ENCODE data around the gene KANSL1.

Gene KANSL1

GRCh38 chr17:46110219-46110618 lies 83.0 kb downstream of the KANSL1 start:
- Histone ChIP-seq H3K4me1 (ENCODE audit: control insufficient read depth, low read length) (peaks cover 19% of the 10 kb centered on the region), H3K4me2 (ENCODE audit: low read length) (no peak overlapping the region), H3K9me3 (ENCODE audit: control insufficient read depth, insufficient read depth, low read length) (no peaks in the 10 kb centered on the region), H3K9me2 (replicated peaks; ENCODE audit: control insufficient read depth, low read length) (no peaks in the 10 kb centered on the region), H3F3A (ENCODE audit: control insufficient read depth, insufficient read depth) (peaks cover 21% of the 10 kb centered on the region), H3K79me2 (ENCODE audit: control insufficient read depth, low read length) (peaks cover 100% of the 10 kb centered on the region), H3K27me3 (ENCODE audit: control insufficient read depth, low read length) (no peaks in the 10 kb centered on the region), H4K20me1 (ENCODE audit: control insufficient read depth, insufficient read depth, low read depth, low read length) (peaks cover 59% of the 10 kb centered on the region), H3K4me3 (ENCODE audit: low read length) (no peak overlapping the region), H3K27ac (ENCODE audit: low read depth, low read length) (no peak overlapping the region), H3K36me3 (ENCODE audit: control insufficient read depth, low read length) (no peaks in the 10 kb centered on the region)
- no peak for TF ChIP-seq EZH2phosphoT487 (IDR thresholded peaks at IDR 0.05; ENCODE audit: borderline replicate concordance, low read length)
- TF ChIP-seq, protein P1, sequence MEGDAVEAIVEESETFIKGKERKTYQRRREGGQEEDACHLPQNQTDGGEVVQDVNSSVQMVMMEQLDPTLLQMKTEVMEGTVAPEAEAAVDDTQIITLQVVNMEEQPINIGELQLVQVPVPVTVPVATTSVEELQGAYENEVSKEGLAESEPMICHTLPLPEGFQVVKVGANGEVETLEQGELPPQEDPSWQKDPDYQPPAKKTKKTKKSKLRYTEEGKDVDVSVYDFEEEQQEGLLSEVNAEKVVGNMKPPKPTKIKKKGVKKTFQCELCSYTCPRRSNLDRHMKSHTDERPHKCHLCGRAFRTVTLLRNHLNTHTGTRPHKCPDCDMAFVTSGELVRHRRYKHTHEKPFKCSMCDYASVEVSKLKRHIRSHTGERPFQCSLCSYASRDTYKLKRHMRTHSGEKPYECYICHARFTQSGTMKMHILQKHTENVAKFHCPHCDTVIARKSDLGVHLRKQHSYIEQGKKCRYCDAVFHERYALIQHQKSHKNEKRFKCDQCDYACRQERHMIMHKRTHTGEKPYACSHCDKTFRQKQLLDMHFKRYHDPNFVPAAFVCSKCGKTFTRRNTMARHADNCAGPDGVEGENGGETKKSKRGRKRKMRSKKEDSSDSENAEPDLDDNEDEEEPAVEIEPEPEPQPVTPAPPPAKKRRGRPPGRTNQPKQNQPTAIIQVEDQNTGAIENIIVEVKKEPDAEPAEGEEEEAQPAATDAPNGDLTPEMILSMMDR (IDR thresholded peaks at IDR 0.05; ENCODE audit: low read depth, low read length, poor library complexity, severe bottlenecking): no peak

GRCh38 chr17:46109603-46110189 lies 83.5 kb downstream of the KANSL1 start:
- Histone ChIP-seq H3K36me3 (ENCODE audit: control insufficient read depth, low read length) (no peaks in the 10 kb centered on the region), H3K4me2 (ENCODE audit: low read length) (no peak overlapping the region), H3K9me3 (ENCODE audit: control insufficient read depth, insufficient read depth, low read length) (no peaks in the 10 kb centered on the region), H3K27ac (ENCODE audit: low read depth, low read length) (no peak overlapping the region), H3F3A (ENCODE audit: control insufficient read depth, insufficient read depth) (peaks cover 20% of the 10 kb centered on the region), H3K9me2 (replicated peaks; ENCODE audit: control insufficient read depth, low read length) (no peaks in the 10 kb centered on the region), H3K4me3 (ENCODE audit: low read length) (no peak overlapping the region), H4K20me1 (ENCODE audit: control insufficient read depth, insufficient read depth, low read depth, low read length) (peaks cover 57% of the 10 kb centered on the region), H3K79me2 (ENCODE audit: control insufficient read depth, low read length) (peaks cover 100% of the 10 kb centered on the region), H3K4me1 (ENCODE audit: control insufficient read depth, low read length) (peaks cover 19% of the 10 kb centered on the region), H3K27me3 (ENCODE audit: control insufficient read depth, low read length) (no peaks in the 10 kb centered on the region)
- TF ChIP-seq, protein P1 (IDR thresholded peaks at IDR 0.05; ENCODE audit: low read depth, low read length, poor library complexity, severe bottlenecking): no peak
- no peak for TF ChIP-seq EZH2phosphoT487 (IDR thresholded peaks at IDR 0.05; ENCODE audit: borderline replicate concordance, low read length)

GRCh38 chr17:46108550-46109110 lies 84.6 kb downstream of the KANSL1 start:
- H3K27ac ChIP-seq (ENCODE audit: low read depth, low read length): no peak overlapping the region
- no peak overlapping the region for H3K4me3 ChIP-seq (ENCODE audit: low read length)
- H3K27me3 ChIP-seq (ENCODE audit: control insufficient read depth, low read length): no peaks in the 10 kb centered on the region
- H3K79me2 ChIP-seq (ENCODE audit: control insufficient read depth, low read length): peaks cover 100% of the 10 kb centered on the region
- no peaks in the 10 kb centered on the region for H3K36me3 ChIP-seq (ENCODE audit: control insufficient read depth, low read length)
- H3F3A ChIP-seq (ENCODE audit: control insufficient read depth, insufficient read depth): peaks cover 15% of the 10 kb centered on the region
- H3K4me1 ChIP-seq (ENCODE audit: control insufficient read depth, low read length): peaks cover 19% of the 10 kb centered on the region
- H3K9me2 ChIP-seq (replicated peaks; ENCODE audit: control insufficient read depth, low read length): no peaks in the 10 kb centered on the region
- no peaks in the 10 kb centered on the region for H3K9me3 ChIP-seq (ENCODE audit: control insufficient read depth, insufficient read depth, low read length)
- TF ChIP-seq, protein P1 (IDR thresholded peaks at IDR 0.05; ENCODE audit: low read depth, low read length, poor library complexity, severe bottlenecking): no peak
- no peak for TF ChIP-seq EZH2phosphoT487 (IDR thresholded peaks at IDR 0.05; ENCODE audit: borderline replicate concordance, low read length)
- no peak overlapping the region for H3K4me2 ChIP-seq (ENCODE audit: low read length)
- peaks cover 57% of the 10 kb centered on the region for H4K20me1 ChIP-seq (ENCODE audit: control insufficient read depth, insufficient read depth, low read depth, low read length)

All from DOHH2 (cell line).